ENCODE results near the gene BAIAP2L1. TPM values are rescaled to one million over a fixed set of nuclear protein-coding genes. Genes with fewer than 3 reads are reported as not detected.

Gene BAIAP2L1
- polyA plus RNA-seq, 1 donor (not counting 4 experiments of a cell fraction or from before 2014, with no cell fraction given): 41.7 TPM

- peaks cover 4% of the 10 kb centered on the region for H4K20me1 ChIP-seq (ENCODE audit: control insufficient read depth, extremely low read depth, insufficient read depth, low read length)
- peaks cover 39% of the 10 kb centered on the region for H3K4me1 ChIP-seq (ENCODE audit: control insufficient read depth, extremely low read depth, insufficient read depth, low read length)
- dilution Hi-C loops (cut with MboI; ENCODE audit: extremely low pct_ligation_motif_present, low sequenced_read_pairs): no loop called here
- no peak for TF ChIP-seq EZH2 (IDR thresholded peaks at IDR 0.05; ENCODE audit: low read length)
- no peak for TF ChIP-seq CTCF (optimal IDR thresholded peaks at IDR 0.05 in 1 of 3, IDR thresholded peaks at IDR 0.05 in 1 of 3, conservative IDR thresholded peaks at IDR 0.05 in 1 of 3; ENCODE audit: extremely low read depth in 1 of 3, insufficient read depth in 2 of 3, low read length in 3 of 3)
- peak overlapping the region in 2 of 3 experiments; percentile 32 to 34 for H3K4me3 ChIP-seq (ENCODE audit: control insufficient read depth in 2 of 3, extremely low read depth in 1 of 3, insufficient read depth in 2 of 3, low read depth in 1 of 3, low read length in 3 of 3)
- peak overlapping the region; percentile 65 for H3K9ac ChIP-seq (ENCODE audit: control insufficient read depth, extremely low read depth, insufficient read depth, low read length)
- H3K27me3 ChIP-seq (ENCODE audit: control insufficient read depth, extremely low read depth, insufficient read depth, low read length): no peaks in the 10 kb centered on the region
- H3K79me2 ChIP-seq (ENCODE audit: control insufficient read depth, insufficient read depth, low read length): peaks cover 43% of the 10 kb centered on the region
- H3K4me2 ChIP-seq (ENCODE audit: control insufficient read depth, extremely low read depth, insufficient read depth, low read depth, low read length): peak overlapping the region; percentile 80
- peak overlapping the region; percentile 87 for H3K27ac ChIP-seq (ENCODE audit: control insufficient read depth, insufficient read depth, low read length)
- no peak overlapping the region for H2AFZ ChIP-seq (ENCODE audit: control insufficient read depth, low read length)
- H3K9me1 ChIP-seq (ENCODE audit: control insufficient read depth, extremely low read depth, insufficient read depth, low read length): no peaks in the 10 kb centered on the region
- FAIRE-seq: peak; percentile 93
- H3K9me3 ChIP-seq (ENCODE audit: control insufficient read depth, low read depth, low read length): no peaks in the 10 kb centered on the region
- DNase-seq (ENCODE audit: low read depth, low spot score): peak; percentile 41
- H3K36me3 ChIP-seq (ENCODE audit: control insufficient read depth in 2 of 2, extremely low read depth in 1 of 2, insufficient read depth in 2 of 2, low read length in 2 of 2): peaks cover 8 to 23% of the 10 kb centered on the region in 2 experiments
Observed at GRCh38 chr7:98354511-98355249, 46.2 kb downstream of the BAIAP2L1 start.

GRCh38 chr7:98354052-98354451 is 46.8 kb downstream of the BAIAP2L1 start:
- FAIRE-seq (no peak), DNase-seq (ENCODE audit: low read depth, low spot score) (no peak)
- H3K36me3 ChIP-seq (ENCODE audit: control insufficient read depth in 2 of 2, extremely low read depth in 1 of 2, insufficient read depth in 2 of 2, low read length in 2 of 2): peaks cover 10 to 23% of the 10 kb centered on the region in 2 experiments
- dilution Hi-C loops (cut with MboI; ENCODE audit: extremely low pct_ligation_motif_present, low sequenced_read_pairs): no loop called here
- no peaks in the 10 kb centered on the region for H3K27me3 ChIP-seq (ENCODE audit: control insufficient read depth, extremely low read depth, insufficient read depth, low read length)
- H3K9me1 ChIP-seq (ENCODE audit: control insufficient read depth, extremely low read depth, insufficient read depth, low read length): no peaks in the 10 kb centered on the region
- H3K4me1 ChIP-seq (ENCODE audit: control insufficient read depth, extremely low read depth, insufficient read depth, low read length): peaks cover 39% of the 10 kb centered on the region
- H3K4me2 ChIP-seq (ENCODE audit: control insufficient read depth, extremely low read depth, insufficient read depth, low read depth, low read length): peak overlapping the region; percentile 80
- peaks cover 47% of the 10 kb centered on the region for H3K79me2 ChIP-seq (ENCODE audit: control insufficient read depth, insufficient read depth, low read length)
- H3K9me3 ChIP-seq (ENCODE audit: control insufficient read depth, low read depth, low read length): no peaks in the 10 kb centered on the region
- no peak overlapping the region for H2AFZ ChIP-seq (ENCODE audit: control insufficient read depth, low read length)
- peaks cover 4% of the 10 kb centered on the region for H4K20me1 ChIP-seq (ENCODE audit: control insufficient read depth, extremely low read depth, insufficient read depth, low read length)
- H3K27ac ChIP-seq (ENCODE audit: control insufficient read depth, insufficient read depth, low read length): peak overlapping the region; percentile 87
- H3K9ac ChIP-seq (ENCODE audit: control insufficient read depth, extremely low read depth, insufficient read depth, low read length): peak overlapping the region; percentile 65
- no peak for TF ChIP-seq CTCF (optimal IDR thresholded peaks at IDR 0.05 in 1 of 3, IDR thresholded peaks at IDR 0.05 in 1 of 3, conservative IDR thresholded peaks at IDR 0.05 in 1 of 3; ENCODE audit: extremely low read depth in 1 of 3, insufficient read depth in 2 of 3, low read length in 3 of 3)
- TF ChIP-seq EZH2 (IDR thresholded peaks at IDR 0.05; ENCODE audit: low read length): no peak
- peak overlapping the region in 2 of 3 experiments; percentile 26 to 32 for H3K4me3 ChIP-seq (ENCODE audit: control insufficient read depth in 2 of 3, extremely low read depth in 1 of 3, insufficient read depth in 2 of 3, low read depth in 1 of 3, low read length in 3 of 3)

All from keratinocyte (primary cell).